Loucy (cell line): ENCODE measurements around the gene ARFIP2.

Experiments used
- H2AFZ ChIP-seq: fragments of 200-600 bp; sonication (generic); 2 replicates; pipeline ENCODE4 v1.6.0; 2016; ENCODE audit warnings: antibody characterized with exemption, mild to moderate bottlenecking, low read length, moderate library complexity
- H3F3A ChIP-seq: fragments of 200-600 bp; 2 replicates; pipeline ENCODE4 v1.6.0; 2016; ENCODE audit warnings: antibody characterized with exemption, low read depth, mild to moderate bottlenecking
- H3K27me3 ChIP-seq: fragments of 200-600 bp; sonication (generic); 2 replicates; pipeline ENCODE4 v1.6.1; 2014; ENCODE audit warnings: low read length, mild to moderate bottlenecking; ENCODE audit not compliant: insufficient read depth, poor library complexity, severe bottlenecking
- H3K36me3 ChIP-seq: fragments of 200-600 bp; sonication (generic); 2 replicates; pipeline ENCODE4 v1.6.1; 2016; ENCODE audit warnings: low read length; ENCODE audit not compliant: insufficient read depth
- H3K4me1 ChIP-seq: fragments of 200-600 bp; sonication (generic); 2 replicates; pipeline ENCODE4 v1.5.1; 2014; ENCODE audit warnings: low read length, mild to moderate bottlenecking; ENCODE audit not compliant: insufficient read depth, poor library complexity, severe bottlenecking
- H3K4me2 ChIP-seq: fragments of 200-600 bp; sonication (generic); 2 replicates; pipeline ENCODE4 v1.6.0; 2014; ENCODE audit warnings: antibody characterized with exemption, low read length, low read depth, mild to moderate bottlenecking; ENCODE audit not compliant: poor library complexity, severe bottlenecking
- H3K4me3 ChIP-seq: fragments of 200-600 bp; sonication (generic); 2 replicates; pipeline ENCODE4 v1.5.1; 2014; ENCODE audit warnings: low read length, mild to moderate bottlenecking, mixed read lengths; ENCODE audit not compliant: poor library complexity, severe bottlenecking
- H3K79me2 ChIP-seq: fragments of 200-600 bp; sonication (generic); 2 replicates; pipeline ENCODE4 v1.6.1; 2014; ENCODE audit warnings: low read length; ENCODE audit not compliant: insufficient read depth
- H3K9ac ChIP-seq: fragments of 200-600 bp; sonication (generic); 2 replicates; pipeline ENCODE4 v1.6.0; 2014; ENCODE audit warnings: mild to moderate bottlenecking, low read depth, low read length, moderate library complexity; ENCODE audit not compliant: poor library complexity, severe bottlenecking
- H3K9me2 ChIP-seq: fragments of 200-600 bp; sonication (generic); replicated peaks from 2 replicates; pipeline ENCODE4 v1.6.1; 2016; ENCODE audit warnings: low read depth, low read length, mixed read lengths
- H3K9me3 ChIP-seq: fragments of 200-600 bp; sonication (generic); 2 replicates; pipeline ENCODE4 v1.6.1; 2014; ENCODE audit warnings: mild to moderate bottlenecking, antibody characterized with exemption, low read length, low read depth; ENCODE audit not compliant: insufficient read depth
- H4K20me1 ChIP-seq: fragments of 200-600 bp; sonication (generic); 2 replicates; pipeline ENCODE4 v1.6.0; 2014; ENCODE audit warnings: antibody characterized with exemption, low read length, mild to moderate bottlenecking; ENCODE audit not compliant: insufficient read depth, poor library complexity, severe bottlenecking
- CTCF ChIP-seq: fragments of 200-600 bp; sonication (generic); conservative IDR thresholded peaks from 2 replicates; pipeline ENCODE4 v1.5.1; 2014; ENCODE audit warnings: mild to moderate bottlenecking, antibody characterized with exemption, low read length
- EZH2phosphoT487 ChIP-seq: fragments of 200-600 bp; IDR thresholded peaks from 2 replicates; pipeline ENCODE4 v1.6.1; 2018; ENCODE audit warnings: antibody characterized with exemption, mild to moderate bottlenecking, moderate library complexity, borderline replicate concordance

Gene ARFIP2

DNA sequence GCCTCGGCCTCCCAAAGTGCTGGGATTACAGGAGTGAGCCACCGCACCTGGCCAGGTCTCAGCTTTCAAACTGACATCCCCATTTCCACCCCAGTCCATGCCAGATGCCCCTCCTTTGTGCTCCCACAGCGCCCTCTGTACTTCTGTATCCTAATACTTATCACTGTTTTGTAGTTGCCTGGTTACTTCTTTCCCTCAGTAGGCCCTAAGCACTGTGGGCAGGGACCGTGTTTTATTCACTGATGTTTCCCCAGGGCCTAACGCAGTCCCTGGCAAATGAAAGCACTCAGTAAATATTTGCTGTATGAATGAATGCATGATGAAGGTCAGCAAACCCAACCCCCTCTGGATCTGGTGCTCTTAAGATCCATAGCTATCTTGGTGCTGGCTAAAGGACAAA lies 5.2 kb downstream of the ARFIP2 start:
- Histone ChIP-seq H3K9me2 (no peaks in the 10 kb centered on the region), H3K9ac (no peak overlapping the region), H3K4me1 (peaks cover 29% of the 10 kb centered on the region), H3K79me2 (peaks cover 26% of the 10 kb centered on the region), H3K4me3 (no peak overlapping the region), H2AFZ (no peak overlapping the region), H4K20me1 (peaks cover 10% of the 10 kb centered on the region), H3F3A (peaks cover 15% of the 10 kb centered on the region; the same call in 1 of the 2 replicates), H3K36me3 (no peaks in the 10 kb centered on the region; the same call in 1 of the 2 replicates), H3K4me2 (no peak overlapping the region), H3K9me3 (no peaks in the 10 kb centered on the region), H3K27me3 (no peaks in the 10 kb centered on the region)
- no peak for TF ChIP-seq EZH2phosphoT487
- TF ChIP-seq CTCF, result peak; percentile 37

DNA sequence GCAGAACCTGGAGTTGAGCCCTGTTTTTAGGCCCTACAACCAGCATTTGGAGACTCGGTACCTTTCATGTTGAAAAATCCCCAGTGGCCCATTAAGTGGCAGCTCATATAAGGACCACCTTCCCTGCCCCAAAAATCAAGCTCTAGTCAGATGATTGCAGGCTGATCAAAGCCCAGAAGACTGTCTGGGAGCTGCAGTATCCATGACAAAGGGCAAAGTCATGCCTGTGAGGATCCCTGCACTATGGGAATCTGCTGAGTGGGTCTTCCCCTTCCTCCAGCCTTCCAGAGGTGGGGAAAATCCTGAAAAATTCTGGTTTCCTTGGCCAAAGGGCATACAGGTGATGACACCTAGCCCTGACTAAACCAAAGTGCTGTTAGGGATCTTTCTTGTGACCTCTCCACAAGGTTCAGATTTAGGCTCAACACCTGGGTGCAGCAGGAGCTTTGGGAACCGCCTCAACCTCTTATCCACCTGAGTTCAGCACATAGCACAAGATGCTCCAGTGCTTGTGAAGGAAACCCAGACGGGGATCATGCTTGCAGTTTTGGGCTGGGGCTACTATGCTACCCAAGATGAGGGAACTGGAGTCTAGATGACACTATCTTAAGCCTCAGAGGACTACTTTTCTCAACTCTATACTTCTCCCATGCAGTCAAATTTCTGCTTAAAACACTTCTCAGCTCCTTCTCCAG lies 6.2 kb downstream of the ARFIP2 start:
- Histone ChIP-seq H3K4me2 (no peak overlapping the region), H3K36me3 (no peaks in the 10 kb centered on the region; the same call in 1 of the 2 replicates), H3K27me3 (no peaks in the 10 kb centered on the region), H3K4me3 (no peak overlapping the region), H3K9me3 (no peaks in the 10 kb centered on the region), H3K4me1 (peaks cover 32% of the 10 kb centered on the region), H3K79me2 (peaks cover 16% of the 10 kb centered on the region), H2AFZ (no peak overlapping the region), H3F3A (peaks cover 15% of the 10 kb centered on the region; the same call in 1 of the 2 replicates), H4K20me1 (peaks cover 7% of the 10 kb centered on the region), H3K9ac (no peak overlapping the region), H3K9me2 (no peaks in the 10 kb centered on the region)
- TF ChIP-seq EZH2phosphoT487 (no peak), CTCF (no peak)

DNA sequence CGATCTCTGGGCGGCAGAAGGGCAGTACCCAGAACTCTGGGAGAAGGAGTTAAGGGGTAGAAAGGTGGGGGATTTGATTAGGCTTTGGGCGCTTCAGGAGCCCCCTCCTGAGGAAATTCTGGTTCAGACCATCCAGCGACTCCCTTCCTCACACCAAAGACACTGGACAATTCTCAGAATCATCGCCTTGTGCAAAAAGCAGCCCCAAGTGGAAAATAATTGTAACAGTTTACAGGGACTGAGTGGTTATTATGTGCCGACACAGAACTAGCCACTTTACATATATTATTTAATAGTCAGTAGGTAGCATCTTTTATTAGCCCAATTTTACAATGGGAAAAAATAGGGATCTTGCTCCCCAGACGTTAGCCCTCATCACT lies 6.7 kb downstream of the ARFIP2 start:
- no peaks in the 10 kb centered on the region for H3K9me3 ChIP-seq
- no peak overlapping the region for H3K9ac ChIP-seq
- H3K27me3 ChIP-seq, result no peaks in the 10 kb centered on the region
- no peak overlapping the region for H3K4me2 ChIP-seq
- peaks cover 1% of the 10 kb centered on the region for H4K20me1 ChIP-seq
- no peak overlapping the region for H3K4me3 ChIP-seq
- no peaks in the 10 kb centered on the region for H3K9me2 ChIP-seq
- TF ChIP-seq CTCF (no peak), EZH2phosphoT487 (no peak)
- H2AFZ ChIP-seq, result no peak overlapping the region
- H3F3A ChIP-seq, result peaks cover 15% of the 10 kb centered on the region; the same call in 1 of the 2 replicates
- H3K79me2 ChIP-seq, result peaks cover 11% of the 10 kb centered on the region; the same call in 1 of the 2 replicates
- H3K4me1 ChIP-seq, result peaks cover 35% of the 10 kb centered on the region
- H3K36me3 ChIP-seq, result no peaks in the 10 kb centered on the region; the same call in 1 of the 2 replicates
